K562 (cell line): Measurements from ENCODE around the gene TMEM203. TPM values are rescaled to one million over a fixed set of nuclear protein-coding genes. Genes with fewer than 3 reads are reported as not detected.

Source experiments
- ATAC-seq: fragments of 200-7000 bp; cut with Tn5 transposase; 3 replicates; pipeline ENCODE4 v1.9.1; 2020; ENCODE audit warnings: moderate library complexity
- BruUV-seq: library from RNA; stranded (reverse); fragments of 400-500 nt; replicated peaks from 2 replicates; lab custom pipeline; 2021; lab: Mats Ljungman, UMichigan
- CTCF ChIA-PET: fragments of 300-600 bp; formaldehyde crosslinking; extraction: SDS; loops from one replicate; lab custom pipeline; 2021; ENCODE audit warnings: low intra/inter-chr PET ratio; lab: Yijun Ruan, JAX
- POLR2A ChIA-PET: fragments of 300-600, 350-650 bp; sonication (Branson Sonifier 250); formaldehyde crosslinking; extraction: SDS; loops from one replicate; lab custom pipeline; 2021; ENCODE audit warnings: antibody characterized with exemption, inconsistent platforms; lab: Yijun Ruan, JAX
- DNase-seq, 4 experiments: peaks; one replicate each; pipeline versions ENCODE4 v3.0.0 to v3.0.0-alpha.2; 2011 to 2018; ENCODE audit warnings: low spot score in 3 of 4, mixed read lengths in 3 of 4; ENCODE audit errors: extremely low read depth in 1 of 4
- FAIRE-seq: peaks from 2 replicates; lab custom pipeline; 2011; peaks lifted over from hg19 to GRCh38; lab: Jason Lieb, UNC
- H2AFZ ChIP-seq: 2 replicates; pipeline ENCODE4 v1.6.0; 2011; ENCODE audit warnings: low read depth, low read length, control low read depth, inconsistent platforms
- H3K27ac ChIP-seq: fragments of 200-600 bp; 3 replicates; pipeline ENCODE4 v1.8.0; 2011; ENCODE audit warnings: low read depth, mild to moderate bottlenecking, control low read depth, inconsistent platforms, low read length, moderate library complexity, mixed read lengths; ENCODE audit errors: extremely low read depth
- H3K27me3 ChIP-seq, 2 experiments: fragments of 300-600 bp in 1 of 2; 2 replicates in 1 of 2; 3 replicates in 1 of 2; pipeline versions ENCODE4 v1.6.0 to v1.8.0; 2011; ENCODE audit warnings: inconsistent platforms in 2 of 2, low read length in 2 of 2, mild to moderate bottlenecking in 1 of 2, mixed read lengths in 1 of 2, moderate library complexity in 1 of 2; ENCODE audit not compliant: control insufficient read depth in 2 of 2, insufficient read depth in 2 of 2
- H3K36me3 ChIP-seq: fragments of 300-600 bp; 3 replicates; pipeline ENCODE4 v1.8.0; 2011; ENCODE audit warnings: mild to moderate bottlenecking, low read length, inconsistent platforms; ENCODE audit not compliant: control insufficient read depth, insufficient read depth
- H3K4me1 ChIP-seq, 2 experiments: fragments of 200-600 bp in 1 of 2; replicated peaks in 1 of 2; 2 replicates in 1 of 2; 3 replicates in 1 of 2; pipeline versions ENCODE4 v1.5.1 to v1.8.0; 2011; ENCODE audit warnings: inconsistent platforms in 2 of 2, low read length in 2 of 2, mild to moderate bottlenecking in 1 of 2, mixed read lengths in 1 of 2, moderate library complexity in 1 of 2; ENCODE audit not compliant: control insufficient read depth in 2 of 2, insufficient read depth in 2 of 2
- H3K4me2 ChIP-seq: 2 replicates; pipeline ENCODE4 v1.6.1; 2011; ENCODE audit warnings: low read length, control low read depth, inconsistent platforms, mixed read lengths; ENCODE audit not compliant: insufficient read depth
- H3K4me3 ChIP-seq: fragments of 200-600 bp; sonication (generic), shearing (Covaris generic); 2 replicates; pipeline ENCODE4 v1.5.1; 2016; ENCODE audit warnings: control low read depth, inconsistent platforms
- H3K79me2 ChIP-seq: fragments of 200-600 bp; 3 replicates; pipeline ENCODE4 v1.8.0; 2011; ENCODE audit warnings: low read length, inconsistent platforms; ENCODE audit not compliant: control insufficient read depth, insufficient read depth
- H3K9ac ChIP-seq, 2 experiments: 2 replicates each; pipeline versions ENCODE4 v1.6.0 to v1.6.1; 2011; ENCODE audit warnings: low read depth in 2 of 2, low read length in 2 of 2, control low read depth in 1 of 2, inconsistent platforms in 1 of 2, mild to moderate bottlenecking in 1 of 2, mixed read lengths in 1 of 2; ENCODE audit not compliant: insufficient read depth in 1 of 2
- H3K9me1 ChIP-seq: one replicate; pipeline ENCODE4 v1.6.0; 2011; ENCODE audit warnings: inconsistent platforms, mild to moderate bottlenecking, low read length, moderate library complexity; ENCODE audit not compliant: control insufficient read depth, insufficient read depth
- H3K9me3 ChIP-seq: replicated peaks from 2 replicates; pipeline ENCODE4 v1.5.1; 2011; ENCODE audit warnings: low read depth, low read length, inconsistent platforms; ENCODE audit not compliant: control insufficient read depth, insufficient read depth
- H4K20me1 ChIP-seq: replicated peaks from 2 replicates; pipeline ENCODE4 v1.6.1; 2011; ENCODE audit warnings: low read length, inconsistent platforms, mixed read lengths; ENCODE audit not compliant: control insufficient read depth, insufficient read depth
- C11orf30 ChIP-seq: fragments of 450-650 bp; IDR thresholded peaks from 2 replicates; pipeline ENCODE4 v1.6.1; 2016; ENCODE audit warnings: low read depth, mild to moderate bottlenecking
- CREBBP ChIP-seq: IDR thresholded peaks from one replicate; pipeline ENCODE4 v1.6.1; 2012; ENCODE audit warnings: low read depth, mild to moderate bottlenecking, control low read depth, inconsistent platforms, low read length
- CXXC5 ChIP-seq: fragments of 250-450 bp; sonication (Bioruptor Pico); IDR thresholded peaks from 2 replicates; pipeline ENCODE4 v1.8.0; 2022; ENCODE audit warnings: inconsistent platforms, mild to moderate bottlenecking, moderate library complexity
- ELK1 ChIP-seq: sonication (generic); formaldehyde crosslinking; IDR thresholded peaks from 2 replicates; pipeline ENCODE4 v1.8.1; 2022; ENCODE audit warnings: missing genetic modification reagents
- GATAD2A ChIP-seq: fragments of 450-650 bp; IDR thresholded peaks from 2 replicates; pipeline ENCODE4 v1.6.1; 2017
- JUNB ChIP-seq: fragments of 450-650 bp; formaldehyde crosslinking; conservative IDR thresholded peaks from 2 replicates; pipeline ENCODE4 v1.4.0; 2020; ENCODE audit warnings: mild to moderate bottlenecking
- KLF1 ChIP-seq: fragments of 450-650 bp; IDR thresholded peaks from 2 replicates; pipeline ENCODE4 v1.6.1; 2016; ENCODE audit warnings: missing genetic modification characterization, missing compliant biosample characterization
- NCOA1 ChIP-seq: fragments of 450-650 bp; IDR thresholded peaks from 2 replicates; pipeline ENCODE4 v1.6.1; 2016; ENCODE audit warnings: low read depth
- NFIC ChIP-seq: fragments of 450-650 bp; IDR thresholded peaks from 2 replicates; pipeline ENCODE4 v1.6.1; 2017; ENCODE audit warnings: mild to moderate bottlenecking, inconsistent platforms
- OTX1 ChIP-seq: fragments of 450-650 bp; formaldehyde crosslinking; IDR thresholded peaks from 2 replicates; pipeline ENCODE4 v1.4.0; 2022; ENCODE audit warnings: mild to moderate bottlenecking
- RB1 ChIP-seq: fragments of 450-650 bp; IDR thresholded peaks from 2 replicates; pipeline ENCODE4 v1.6.1; 2017; ENCODE audit warnings: low read depth, mild to moderate bottlenecking
- RBM22 ChIP-seq: fragments of 200-400 bp; formaldehyde crosslinking; IDR thresholded peaks from 2 replicates; pipeline ENCODE4 v1.6.1; 2018; ENCODE audit warnings: low read length, low read depth; ENCODE audit not compliant: poor library complexity, severe bottlenecking
- RBM34 ChIP-seq: fragments of 200-400 bp; formaldehyde crosslinking; IDR thresholded peaks from 2 replicates; pipeline ENCODE4 v1.6.1; 2018; ENCODE audit warnings: low read length, borderline replicate concordance; ENCODE audit not compliant: insufficient read depth
- RCOR1 ChIP-seq, 2 experiments: IDR thresholded peaks; 2 replicates each; pipeline ENCODE4 v1.6.1; 2012; ENCODE audit warnings: low read depth in 2 of 2, low read length in 2 of 2, borderline replicate concordance in 1 of 2, improper control_type of control experiment in 1 of 2
- ZNF76 ChIP-seq: fragments of 250-450 bp; sonication (Bioruptor Pico); IDR thresholded peaks from 2 replicates; pipeline ENCODE4 v1.4.0; 2020; ENCODE audit warnings: mild to moderate bottlenecking, moderate library complexity, borderline replicate concordance
- ZNF778 ChIP-seq: fragments of 450-650 bp; formaldehyde crosslinking; IDR thresholded peaks from 2 replicates; pipeline ENCODE4 v1.4.0; 2020; ENCODE audit warnings: mild to moderate bottlenecking, moderate library complexity
- WGBS: fragments of 100-300 bp; shearing (Covaris generic); methylation state at CpG from one replicate; pipeline ENCODE4 v1.1.6; 2016; ENCODE audit warnings: low coverage, mixed read lengths; ENCODE audit not compliant: insufficient coverage; ENCODE audit errors: missing lambda C conversion rate; 5-methylcytosine and 5-hydroxymethylcytosine counted together
- in situ Hi-C: fragments of 300-500 bp; cut with MboI; formaldehyde crosslinking; loops from 4 replicates; pipeline ENCODE4 v1.15.0; 2018; ENCODE audit warnings: inconsistent platforms, mixed read lengths
- intact Hi-C: fragments of 100-400 bp; cut with micrococcal nuclease; formaldehyde crosslinking; loops from 2 replicates; pipeline ENCODE4 v1.14.2; 2022
- polyA plus RNA-seq, 8 experiments: library from polyadenylated mRNA; depleted of rRNA in 4 of 8; stranded (reverse) in 5 of 8; unstranded in 3 of 8; fragments of >200 nt; fragmentation: Nextera tagmentation in 2 of 8; fragmentation: Illumina TruSeq in 1 of 8; extraction: Ambion mirVana in 2 of 8; extraction: Trizol in 1 of 8; gene quantifications; 2 replicates each; pipeline versions ENCODE4 v1.2.1 to v1.2.3, GENCODE V29; 2011 to 2014; ENCODE audit warnings: inconsistent platforms in 1 of 8, missing spikeins in 1 of 8
- total RNA-seq, 7 experiments: library from RNA; depleted of rRNA in 6 of 7; stranded (reverse); fragments of >200 nt in 6 of 7; fragmentation: Illumina TruSeq in 2 of 7; extraction: Trizol in 2 of 7; gene quantifications; 2 replicates each; pipeline versions ENCODE4 v1.2.1 to v1.2.3, GENCODE V29; 2011 to 2021; ENCODE audit warnings: low replicate concordance in 1 of 7
- TF ChIP-seq, protein P1 (sequence below): fragments of 250-450 bp; sonication (Bioruptor Pico); IDR thresholded peaks from 2 replicates; pipeline ENCODE4 v1.8.0; 2022; ENCODE audit warnings: inconsistent platforms, mild to moderate bottlenecking, moderate library complexity, borderline replicate concordance

Gene TMEM203
- total and polyA plus RNA-seq, 9 of the 15 experiments (the other 6 are each of a cell fraction or from before 2014, with no cell fraction given), result 8.8 to 59.5 (median 37.6) TPM

DNA sequence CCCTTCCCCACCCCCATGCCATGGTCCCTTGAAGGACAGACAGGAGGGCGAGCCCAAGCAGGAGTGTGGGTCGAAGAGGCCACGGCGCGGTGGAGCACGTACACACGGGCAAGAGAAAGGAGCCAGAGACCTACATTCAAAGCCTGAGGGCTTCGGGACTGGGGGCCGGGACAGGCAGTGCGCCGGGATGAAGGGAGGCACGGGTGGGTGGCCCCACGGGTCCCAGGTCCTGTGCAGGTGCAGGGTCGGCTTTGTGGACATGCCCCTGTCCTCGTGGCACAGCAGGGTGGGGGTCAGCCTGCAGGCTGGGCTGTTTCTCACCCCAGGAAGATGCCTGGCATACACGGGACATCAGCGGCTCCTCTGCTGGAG, 45.4 kb downstream of the TMEM203 start:
- intact Hi-C loops, result no loop called here
- peaks cover 0 to 8% of the 10 kb centered on the region in 2 experiments; a peak in 2 of 5 replicates for H3K27me3 ChIP-seq
- POLR2A ChIA-PET, result no interaction called here
- no peak for ATAC-seq
- H3K9me3 ChIP-seq, result no peaks in the 10 kb centered on the region
- no TSS peak for BruUV-seq
- H3K79me2 ChIP-seq, result no peaks in the 10 kb centered on the region
- H4K20me1 ChIP-seq, result 0 out of 2 replicates have a peak, but pooled peaks cover 8% of the 10 kb centered on the region
- H3K27ac ChIP-seq, result no peak overlapping the region
- peaks cover 18 to 91% of the 10 kb centered on the region in 2 experiments; a peak in 4 of 5 replicates for H3K4me1 ChIP-seq
- FAIRE-seq, result no peak
- no peak overlapping the region for H3K4me2 ChIP-seq
- peak overlapping the region in 1 of 2 experiments; percentile 60; a peak in 1 of 4 replicates for H3K9ac ChIP-seq
- DNase-seq, result no peak
- H2AFZ ChIP-seq, result no peak overlapping the region
- WGBS, result 25% methylated on average over 17 of the region's 17 CpGs
- in situ Hi-C loops, result no loop called here
- H3K36me3 ChIP-seq, result no peaks in the 10 kb centered on the region
- TF ChIP-seq C11orf30, result no peak
- no peak for TF ChIP-seq OTX1 (CRISPR knock-in tag)
- no peak for TF ChIP-seq ZNF778 (CRISPR knock-in tag)
- TF ChIP-seq JUNB (CRISPR knock-in tag), result no peak
- no peak for TF ChIP-seq CREBBP
- no peak for TF ChIP-seq NCOA1
- no peak for TF ChIP-seq KLF1 (tag)
- TF ChIP-seq, protein P1, sequence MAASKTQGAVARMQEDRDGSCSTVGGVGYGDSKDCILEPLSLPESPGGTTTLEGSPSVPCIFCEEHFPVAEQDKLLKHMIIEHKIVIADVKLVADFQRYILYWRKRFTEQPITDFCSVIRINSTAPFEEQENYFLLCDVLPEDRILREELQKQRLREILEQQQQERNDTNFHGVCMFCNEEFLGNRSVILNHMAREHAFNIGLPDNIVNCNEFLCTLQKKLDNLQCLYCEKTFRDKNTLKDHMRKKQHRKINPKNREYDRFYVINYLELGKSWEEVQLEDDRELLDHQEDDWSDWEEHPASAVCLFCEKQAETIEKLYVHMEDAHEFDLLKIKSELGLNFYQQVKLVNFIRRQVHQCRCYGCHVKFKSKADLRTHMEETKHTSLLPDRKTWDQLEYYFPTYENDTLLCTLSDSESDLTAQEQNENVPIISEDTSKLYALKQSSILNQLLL, result no peak
- TF ChIP-seq CXXC5 (CRISPR knock-in tag), result no peak
- no peak for TF ChIP-seq ZNF76 (CRISPR knock-in tag)
- no peak for TF ChIP-seq RBM34
- TF ChIP-seq RB1, result no peak
- no peak for TF ChIP-seq ELK1
- TF ChIP-seq RBM22, result no peak
- no peak for TF ChIP-seq NFIC
- TF ChIP-seq GATAD2A, result no peak
- no peak for TF ChIP-seq RCOR1 (IDR thresholded peaks at IDR 0.05; ENCODE audit: borderline replicate concordance in 1 of 2, low read depth in 2 of 2, low read length in 2 of 2)
- no peak overlapping the region for H3K4me3 ChIP-seq
- H3K9me1 ChIP-seq, result no peaks in the 10 kb centered on the region
- CTCF ChIA-PET, result no interaction called here
